Fibroblast of lung (primary cell): Measurements from ENCODE around the gene PFKP.

ENCODE experiments used
- EZH2 ChIP-seq: IDR thresholded peaks from 2 replicates; pipeline ENCODE4 v1.5.1; 2012; ENCODE audit warnings: low read length, control low read depth, mild to moderate bottlenecking; ENCODE audit errors: missing control alignments
- TF ChIP-seq, protein P1 (sequence below), 2 donors: IDR thresholded peaks in 1 of 2; conservative IDR thresholded peaks in 1 of 2; 1 replicate in 1 of 2; 2 replicates in 1 of 2; pipeline ENCODE4 v1.5.1; 2011 to 2012; ENCODE audit warnings: low read length in 2 of 2, control low read depth in 1 of 2, inconsistent platforms in 1 of 2, low read depth in 1 of 2, mild to moderate bottlenecking in 1 of 2

DNA sequence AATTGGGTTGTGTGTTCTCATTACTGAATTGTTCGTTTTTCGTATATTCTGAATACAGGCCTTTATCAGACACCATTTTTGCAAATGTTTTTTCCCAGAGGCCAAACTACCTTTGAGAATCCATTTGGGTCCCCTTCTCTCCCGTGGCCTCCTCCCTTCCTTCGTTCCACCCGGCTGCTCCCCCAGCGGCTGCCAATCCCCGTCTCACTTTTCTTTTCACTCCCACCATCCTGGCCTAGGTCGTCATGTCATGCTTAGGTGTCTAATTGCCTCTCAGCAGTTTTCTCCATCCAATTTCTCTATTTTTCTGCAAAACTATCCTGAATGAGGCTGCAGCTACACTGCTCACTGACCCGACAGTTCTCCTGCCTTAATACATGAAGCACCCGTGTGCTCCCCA lies 87.3 kb downstream of the PFKP start:
- TF ChIP-seq, protein P1, sequence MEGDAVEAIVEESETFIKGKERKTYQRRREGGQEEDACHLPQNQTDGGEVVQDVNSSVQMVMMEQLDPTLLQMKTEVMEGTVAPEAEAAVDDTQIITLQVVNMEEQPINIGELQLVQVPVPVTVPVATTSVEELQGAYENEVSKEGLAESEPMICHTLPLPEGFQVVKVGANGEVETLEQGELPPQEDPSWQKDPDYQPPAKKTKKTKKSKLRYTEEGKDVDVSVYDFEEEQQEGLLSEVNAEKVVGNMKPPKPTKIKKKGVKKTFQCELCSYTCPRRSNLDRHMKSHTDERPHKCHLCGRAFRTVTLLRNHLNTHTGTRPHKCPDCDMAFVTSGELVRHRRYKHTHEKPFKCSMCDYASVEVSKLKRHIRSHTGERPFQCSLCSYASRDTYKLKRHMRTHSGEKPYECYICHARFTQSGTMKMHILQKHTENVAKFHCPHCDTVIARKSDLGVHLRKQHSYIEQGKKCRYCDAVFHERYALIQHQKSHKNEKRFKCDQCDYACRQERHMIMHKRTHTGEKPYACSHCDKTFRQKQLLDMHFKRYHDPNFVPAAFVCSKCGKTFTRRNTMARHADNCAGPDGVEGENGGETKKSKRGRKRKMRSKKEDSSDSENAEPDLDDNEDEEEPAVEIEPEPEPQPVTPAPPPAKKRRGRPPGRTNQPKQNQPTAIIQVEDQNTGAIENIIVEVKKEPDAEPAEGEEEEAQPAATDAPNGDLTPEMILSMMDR (conservative IDR thresholded peaks at IDR 0.05 in 1 of 2, IDR thresholded peaks at IDR 0.05 in 1 of 2; ENCODE audit: low read depth in 1 of 2, low read length in 2 of 2): no peak
- no peak for TF ChIP-seq EZH2
